Panc1 (cell line): ENCODE data around the gene DGCR8. TPM values are rescaled to one million over a fixed set of nuclear protein-coding genes. Genes with fewer than 3 reads are reported as not detected.

Experiments used
- ATAC-seq: fragments of 200-7000 bp; cut with Tn5 transposase; 2 replicates; pipeline ENCODE4 v1.9.1; 2020; ENCODE audit warnings: mild to moderate bottlenecking, moderate library complexity
- Bru-seq: library from RNA; stranded (reverse); fragments of 400-500 nt; gene quantifications from one replicate; lab custom pipeline; 2021; lab: Mats Ljungman, UMichigan
- BruChase-seq, 2 experiments: library from RNA; stranded (reverse); fragments of 400-500 nt; gene quantifications; one replicate each; lab custom pipeline; 2021; lab: Mats Ljungman, UMichigan
- BruUV-seq: library from RNA; stranded (reverse); fragments of 400-500 nt; replicated peaks from 2 replicates; lab custom pipeline; 2021; lab: Mats Ljungman, UMichigan
- CTCF ChIA-PET: fragments of 300-600 bp; sonication (Branson Sonifier 250); formaldehyde crosslinking; loops from one replicate; lab custom pipeline; 2022; ENCODE audit warnings: antibody characterized with exemption; lab: Charles Lee
- POLR2A ChIA-PET: fragments of 300-600 bp; sonication (Branson Sonifier 250); formaldehyde crosslinking; loops from one replicate; lab custom pipeline; 2022; ENCODE audit warnings: antibody characterized with exemption; lab: Charles Lee
- DNase-seq: peaks from one replicate; pipeline ENCODE4 v3.0.0-alpha.2; 2010; ENCODE audit warnings: low read depth, low spot score
- H3K27ac ChIP-seq: 2 replicates; pipeline ENCODE4 v1.5.1; 2011; ENCODE audit warnings: mild to moderate bottlenecking, low read length, inconsistent platforms
- H3K27me3 ChIP-seq: fragments of 200-500 bp; sonication (Bioruptor generic); 2 replicates; pipeline ENCODE4 v1.6.0; 2014; ENCODE audit warnings: low read length, inconsistent platforms; ENCODE audit not compliant: control insufficient read depth, insufficient read depth
- H3K36me3 ChIP-seq: fragments of 200-500 bp; sonication (Bioruptor generic); 2 replicates; pipeline ENCODE4 v1.5.1; 2014; ENCODE audit warnings: inconsistent platforms, mild to moderate bottlenecking, low read length, moderate library complexity; ENCODE audit not compliant: control insufficient read depth, insufficient read depth
- H3K4me1 ChIP-seq: 2 replicates; pipeline ENCODE4 v1.5.1; 2011; ENCODE audit warnings: inconsistent platforms, mild to moderate bottlenecking, low read length, moderate library complexity; ENCODE audit not compliant: control insufficient read depth, insufficient read depth
- H3K4me3 ChIP-seq, 2 experiments: 2 replicates each; pipeline ENCODE4 v1.5.1; 2011 to 2012; ENCODE audit warnings: low read depth in 2 of 2, low read length in 2 of 2, mild to moderate bottlenecking in 2 of 2, inconsistent platforms in 1 of 2, moderate library complexity in 1 of 2
- H3K9me3 ChIP-seq: fragments of 200-500 bp; sonication (Bioruptor generic); 2 replicates; pipeline ENCODE4 v1.5.1; 2014; ENCODE audit warnings: low read depth, mild to moderate bottlenecking, inconsistent platforms, low read length, moderate library complexity; ENCODE audit not compliant: control insufficient read depth, insufficient read depth
- CTCF ChIP-seq: fragments of 450-650 bp; IDR thresholded peaks from 2 replicates; pipeline ENCODE4 v1.5.1; 2017; ENCODE audit warnings: mild to moderate bottlenecking
- POLR2AphosphoS5 ChIP-seq: IDR thresholded peaks from 2 replicates; pipeline ENCODE4 v1.6.1; 2012; ENCODE audit warnings: mild to moderate bottlenecking, low read depth, low read length, moderate library complexity
- REST ChIP-seq, 2 experiments: IDR thresholded peaks; 2 replicates each; pipeline ENCODE4 v1.6.1; 2011 to 2012; ENCODE audit warnings: low read depth in 2 of 2, control low read depth in 1 of 2, low read length in 1 of 2, mild to moderate bottlenecking in 1 of 2, moderate library complexity in 1 of 2; ENCODE audit not compliant: insufficient read depth in 1 of 2
- SIN3A ChIP-seq: IDR thresholded peaks from 2 replicates; pipeline ENCODE4 v1.6.1; 2012; ENCODE audit warnings: low read depth, mild to moderate bottlenecking, low read length, moderate library complexity, borderline replicate concordance; ENCODE audit not compliant: insufficient read depth
- TCF7L2 ChIP-seq: IDR thresholded peaks from 2 replicates; pipeline ENCODE4 v1.6.1; 2011; ENCODE audit warnings: mild to moderate bottlenecking, low read depth, low read length, inconsistent platforms
- in situ Hi-C: cut with HindIII; loops from 2 replicates; pipeline ENCODE4 v1.10.0; 2016; ENCODE audit warnings: low sequenced_read_pairs, low pct_unique_long_range_greater_than_20kb
- intact Hi-C: fragments of 100-400 bp; cut with micrococcal nuclease; formaldehyde crosslinking; loops from one replicate; pipeline ENCODE4 v1.10.0; 2022; ENCODE audit not compliant: unreplicated experiment
- long read RNA-seq: library from polyadenylated mRNA; unstranded; transcript quantifications from one replicate; pipeline ENCODE4 v2.0.0, GENCODE V29; 2021; ENCODE audit not compliant: unreplicated experiment
- polyA plus RNA-seq: library from polyadenylated mRNA; unstranded; fragments of >200 nt; gene quantifications from one replicate; pipeline ENCODE4 v1.2.1, GENCODE V29; 2012; ENCODE audit warnings: missing spikeins; ENCODE audit not compliant: insufficient read length
- total RNA-seq: library from RNA; stranded (reverse); gene quantifications from one replicate; pipeline ENCODE4 v1.2.1, GENCODE V29; 2021; ENCODE audit not compliant: unreplicated experiment

Gene DGCR8
- 35.0 TPM for total RNA-seq
- polyA plus RNA-seq, result 23.3 TPM
- Bru-seq, nascent RNA, result percentile 84 among the genes with signal in this experiment
- percentile 80 among the genes with signal in this experiment for BruChase-seq, experiment 1, labeled RNA remaining after a 2-hour chase
- percentile 84 among the genes with signal in this experiment for BruChase-seq, experiment 2, labeled RNA remaining after a 6-hour chase
- long read RNA-seq, full-length matches to known transcripts, result 6 of 29 reads
- long read RNA-seq, partial matches to known transcripts, result 15 of 29 reads
- long read RNA-seq, other reads (novel, unspliced or antisense), result 8 of 29 reads

- no TSS peak for BruUV-seq
- no peaks in the 10 kb centered on the region for H3K27me3 ChIP-seq
- peak within 1 kb of the TSS; percentile 94 for H3K27ac ChIP-seq
- DNase-seq (peak; percentile 70), ATAC-seq (peak; percentile 94)
- ChIA-PET CTCF (no interaction called here), POLR2A (no interaction called here)
- peak within 1 kb of the TSS; percentile 80 to 82 for H3K4me3 ChIP-seq
- intact Hi-C loops, result no loop called here
- H3K9me3 ChIP-seq, result no peaks in the 10 kb centered on the region
- in situ Hi-C loops, result no loop called here
- TF ChIP-seq REST (IDR thresholded peaks at IDR 0.05; ENCODE audit: insufficient read depth in 1 of 2, low read depth in 2 of 2, low read length in 1 of 2), result 0 out of 4 replicates have a peak, but pooled peaks of 1 of the 2 experiments have one; percentile 17
- TF ChIP-seq POLR2AphosphoS5, result peak; percentile 84
- no peak for TF ChIP-seq SIN3A
- H3K4me1 ChIP-seq, result peaks cover 11% of the 10 kb centered on the region
- H3K36me3 ChIP-seq, result peaks cover 3% of the 10 kb centered on the region
Observed at GRCh38 chr22:20079745-20080444, at the start of gene DGCR8. TSS of gene DGCR8 (plus strand) at chr22:20080241. CDS start at chr22:20085964, 5,723 bp downstream.

- Histone ChIP-seq H3K9me3 (no peaks in the 10 kb centered on the region), H3K27me3 (no peaks in the 10 kb centered on the region), H3K27ac (no peak overlapping the region), H3K4me1 (no peaks in the 10 kb centered on the region), H3K36me3 (no peaks in the 10 kb centered on the region), H3K4me3 (no peak overlapping the region)
- in situ Hi-C loops, result no loop called here
- CTCF ChIA-PET, result no interaction called here
- no peak for ATAC-seq
- intact Hi-C loops, result no loop called here
- no peak for DNase-seq
- no TSS peak for BruUV-seq
- TF ChIP-seq CTCF (no peak), TCF7L2 (no peak), SIN3A (no peak), POLR2AphosphoS5 (no peak), REST (IDR thresholded peaks at IDR 0.05; ENCODE audit: insufficient read depth in 1 of 2, low read depth in 2 of 2, low read length in 1 of 2) (no peak)
- POLR2A ChIA-PET, result no interaction called here
Observed at GRCh38 chr22:20031732-20032406, 48.2 kb upstream of the DGCR8 start.
